Muscle layer of duodenum (tissue), 2 donors: ENCODE data around the gene PRKAA2.

Experiments used
- H3K27ac ChIP-seq: one replicate; pipeline ENCODE4 v1.7.0; 2013; ENCODE audit warnings: mild to moderate bottlenecking, low read length
- H3K27me3 ChIP-seq: one replicate; pipeline ENCODE4 v1.7.0; 2013; ENCODE audit warnings: low read depth, mild to moderate bottlenecking, control low read depth, low read length
- H3K36me3 ChIP-seq, 2 donors: one replicate each; pipeline ENCODE4 v1.7.0; 2013; ENCODE audit warnings: low read length in 2 of 2, control low read depth in 1 of 2, mild to moderate bottlenecking in 1 of 2; ENCODE audit not compliant: insufficient read depth in 2 of 2, control insufficient read depth in 1 of 2
- H3K4me1 ChIP-seq, 2 donors: one replicate each; pipeline ENCODE4 v1.7.0; 2013; ENCODE audit warnings: low read length in 2 of 2, mild to moderate bottlenecking in 2 of 2, control low read depth in 1 of 2, moderate library complexity in 1 of 2; ENCODE audit not compliant: insufficient read depth in 2 of 2, control insufficient read depth in 1 of 2
- H3K4me3 ChIP-seq, 2 donors: one replicate each; pipeline ENCODE4 v1.7.0; 2013; ENCODE audit warnings: low read length in 2 of 2, low read depth in 1 of 2, mild to moderate bottlenecking in 1 of 2
- H3K9me3 ChIP-seq, 2 donors: one replicate each; pipeline ENCODE4 v1.7.0; 2013; ENCODE audit warnings: low read length in 2 of 2, control low read depth in 1 of 2, mild to moderate bottlenecking in 1 of 2; ENCODE audit not compliant: control insufficient read depth in 1 of 2
- donor health status: healthy.

PRKAA2 gene

GRCh38 chr1:56658254-56658653 is 13.1 kb downstream of the PRKAA2 start:
- Histone ChIP-seq H3K27me3 (no peaks in the 10 kb centered on the region), H3K9me3 (peaks cover 0 to 6% of the 10 kb centered on the region in 2 donors), H3K4me1 (no peaks in the 10 kb centered on the region), H3K27ac (no peak overlapping the region), H3K36me3 (no peaks in the 10 kb centered on the region), H3K4me3 (no peak overlapping the region)

GRCh38 chr1:56660293-56660692 is 15.2 kb downstream of the PRKAA2 start:
- Histone ChIP-seq H3K4me1 (no peaks in the 10 kb centered on the region), H3K27ac (no peak overlapping the region), H3K4me3 (no peak overlapping the region), H3K36me3 (no peaks in the 10 kb centered on the region), H3K27me3 (no peaks in the 10 kb centered on the region), H3K9me3 (peaks cover 0 to 6% of the 10 kb centered on the region in 2 donors)

- H3K27ac ChIP-seq = no peak overlapping the region
- H3K4me3 ChIP-seq = no peak overlapping the region
- H3K9me3 ChIP-seq = no peaks in the 10 kb centered on the region
- no peaks in the 10 kb centered on the region for H3K27me3 ChIP-seq
- H3K36me3 ChIP-seq = no peaks in the 10 kb centered on the region
- no peaks in the 10 kb centered on the region for H3K4me1 ChIP-seq
Measured at GRCh38 chr1:56663846-56664245, 18.7 kb downstream of the PRKAA2 start.

GRCh38 chr1:56665384-56665783 is 20.3 kb downstream of the PRKAA2 start:
- Histone ChIP-seq H3K4me1 (no peaks in the 10 kb centered on the region), H3K9me3 (no peaks in the 10 kb centered on the region), H3K36me3 (no peaks in the 10 kb centered on the region), H3K27me3 (no peaks in the 10 kb centered on the region), H3K27ac (no peak overlapping the region), H3K4me3 (no peak overlapping the region)

- Histone ChIP-seq H3K27me3 (no peaks in the 10 kb centered on the region), H3K9me3 (no peaks in the 10 kb centered on the region), H3K27ac (no peak overlapping the region), H3K4me3 (no peak overlapping the region), H3K36me3 (no peaks in the 10 kb centered on the region), H3K4me1 (no peaks in the 10 kb centered on the region)
Measured at GRCh38 chr1:56666112-56666608, 21.0 kb downstream of the PRKAA2 start.

DNA sequence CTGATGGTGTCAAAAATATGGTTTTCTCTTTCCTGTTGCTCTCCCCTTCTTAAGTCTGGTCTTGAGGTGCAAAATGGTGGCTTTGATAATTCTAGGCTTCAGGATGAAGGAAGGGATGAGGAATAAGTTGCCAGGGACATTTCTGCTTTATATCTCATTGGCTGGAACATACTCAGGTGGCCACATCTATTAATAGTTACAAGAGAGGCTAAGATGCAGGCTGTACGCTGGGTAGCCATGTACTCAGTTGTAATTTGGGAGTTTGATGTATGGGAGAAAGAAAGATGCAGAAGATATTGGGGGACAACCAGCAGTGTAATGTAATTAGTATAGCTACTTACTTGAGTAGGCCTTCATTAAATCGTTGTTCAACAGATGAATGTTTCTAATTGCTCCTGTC is 25.2 kb downstream of the PRKAA2 start:
- Histone ChIP-seq H3K4me3 (no peak overlapping the region), H3K36me3 (no peaks in the 10 kb centered on the region), H3K9me3 (no peaks in the 10 kb centered on the region), H3K4me1 (no peaks in the 10 kb centered on the region), H3K27me3 (no peaks in the 10 kb centered on the region), H3K27ac (no peak overlapping the region)

GRCh38 chr1:56671085-56671484 is 26.0 kb downstream of the PRKAA2 start:
- Histone ChIP-seq H3K27ac (no peak overlapping the region), H3K36me3 (no peaks in the 10 kb centered on the region), H3K4me3 (no peak overlapping the region), H3K9me3 (no peaks in the 10 kb centered on the region), H3K27me3 (no peaks in the 10 kb centered on the region), H3K4me1 (no peaks in the 10 kb centered on the region)

DNA sequence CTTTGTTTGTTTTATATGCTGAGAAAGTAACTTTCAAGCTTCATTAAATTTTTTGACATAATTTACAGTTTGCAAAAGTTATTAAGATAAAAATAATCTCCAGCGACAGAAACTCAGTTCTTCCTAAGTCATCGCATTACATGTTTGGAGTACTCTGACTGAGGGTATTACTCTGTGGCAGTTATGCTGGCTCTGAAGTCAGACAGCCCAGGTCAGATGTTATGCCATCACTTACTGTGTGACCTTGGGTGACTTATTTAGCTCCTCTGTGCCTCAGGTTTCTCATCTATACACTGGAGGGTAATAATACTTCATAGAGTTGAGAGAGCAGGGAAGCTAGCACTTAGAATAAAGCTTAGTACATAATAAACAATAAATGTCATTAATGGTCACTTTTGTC is 26.4 kb downstream of the PRKAA2 start:
- Histone ChIP-seq H3K9me3 (no peaks in the 10 kb centered on the region), H3K27ac (no peak overlapping the region), H3K4me3 (no peak overlapping the region), H3K27me3 (no peaks in the 10 kb centered on the region), H3K36me3 (no peaks in the 10 kb centered on the region), H3K4me1 (no peaks in the 10 kb centered on the region)

- H3K27me3 ChIP-seq = no peaks in the 10 kb centered on the region
- no peaks in the 10 kb centered on the region for H3K36me3 ChIP-seq
- H3K4me1 ChIP-seq = no peaks in the 10 kb centered on the region
- no peak overlapping the region for H3K27ac ChIP-seq
- no peak overlapping the region for H3K4me3 ChIP-seq
- no peaks in the 10 kb centered on the region for H3K9me3 ChIP-seq
Measured at GRCh38 chr1:56672579-56672978, 27.5 kb downstream of the PRKAA2 start.

- Histone ChIP-seq H3K36me3 (no peaks in the 10 kb centered on the region), H3K27me3 (no peaks in the 10 kb centered on the region), H3K4me3 (no peak overlapping the region), H3K27ac (no peak overlapping the region), H3K4me1 (no peaks in the 10 kb centered on the region), H3K9me3 (no peaks in the 10 kb centered on the region)
Measured at GRCh38 chr1:56675763-56676162, 30.6 kb downstream of the PRKAA2 start.

- Histone ChIP-seq H3K36me3 (no peaks in the 10 kb centered on the region), H3K27me3 (no peaks in the 10 kb centered on the region), H3K4me1 (no peaks in the 10 kb centered on the region), H3K27ac (no peak overlapping the region), H3K9me3 (no peaks in the 10 kb centered on the region), H3K4me3 (no peak overlapping the region)
Measured at GRCh38 chr1:56676571-56677035, 31.5 kb downstream of the PRKAA2 start.

DNA sequence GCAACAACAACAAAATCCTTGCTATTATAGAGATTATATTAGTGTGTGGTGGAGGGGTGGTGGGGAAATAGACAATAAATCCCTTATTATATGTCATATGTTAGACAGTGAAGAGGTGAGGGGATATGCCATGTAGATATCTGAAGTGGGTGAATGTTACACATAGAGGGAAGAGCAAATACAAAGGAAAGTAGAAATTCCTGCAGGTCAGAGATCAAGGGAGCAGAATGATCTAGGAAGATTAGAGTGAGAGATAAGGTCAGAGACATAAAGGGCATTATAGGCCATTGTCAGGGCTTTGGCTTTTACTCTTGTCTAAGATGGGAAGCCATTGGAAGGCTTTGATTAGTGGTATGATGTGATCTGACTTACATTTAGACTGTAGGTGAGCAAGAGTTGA is 38.5 kb downstream of the PRKAA2 start:
- Histone ChIP-seq H3K9me3 (no peaks in the 10 kb centered on the region), H3K4me3 (no peak overlapping the region), H3K36me3 (no peaks in the 10 kb centered on the region), H3K27me3 (no peaks in the 10 kb centered on the region), H3K4me1 (no peaks in the 10 kb centered on the region), H3K27ac (no peak overlapping the region)
